NCI-H2081 treated with DMSO at 0.1 percent for 48 hours (cell line): ENCODE data around the gene AK4.

Experiments used
- DNase-seq: peaks from one replicate; lab custom pipeline; 2025; lab: John Stamatoyannopoulos, UW

Gene AK4

GRCh38 chr1:65279070-65279779 lies 131.2 kb downstream of the AK4 start:
- DNase-seq, result no peak
